SK-N-SH (cell line): ENCODE results near the gene MTCP1. TPM values are rescaled to one million over a fixed set of nuclear protein-coding genes. Genes with fewer than 3 reads are reported as not detected.

Source experiments
- CTCF ChIA-PET: fragments of 300-600, 350-600 bp; formaldehyde crosslinking; extraction: SDS; loops from one replicate; lab custom pipeline; 2021; lab: Yijun Ruan, JAX
- POLR2A ChIA-PET: fragments of 350-600 bp; sonication (Branson Sonifier 250); formaldehyde crosslinking; extraction: SDS; loops from one replicate; lab custom pipeline; 2020; ENCODE audit warnings: antibody characterized with exemption, inconsistent platforms; lab: Yijun Ruan, JAX
- DNase-seq: peaks from one replicate; pipeline ENCODE4 v3.0.0; 2012
- H2AFZ ChIP-seq: fragments of 200-600 bp; sonication (generic); 2 replicates; pipeline ENCODE4 v1.8.1; 2016; ENCODE audit warnings: antibody characterized with exemption, mild to moderate bottlenecking, low read depth
- H3F3A ChIP-seq: fragments of 200-600 bp; sonication (generic); replicated peaks from 2 replicates; pipeline ENCODE3; 2016; ENCODE audit warnings: antibody characterized with exemption, mild to moderate bottlenecking; ENCODE audit not compliant: insufficient read depth
- H3K27ac ChIP-seq, 2 experiments: fragments of 200-500 bp in 1 of 2; fragments of 200-600 bp in 1 of 2; sonication (Bioruptor generic) in 1 of 2; sonication (generic), shearing (Covaris generic) in 1 of 2; 2 replicates each; pipeline versions ENCODE4 v1.5.1 to v1.6.1; 2014 to 2016; ENCODE audit warnings: low read depth in 2 of 2, inconsistent platforms in 1 of 2, low read length in 1 of 2, mild to moderate bottlenecking in 1 of 2, mixed read lengths in 1 of 2
- H3K27me3 ChIP-seq: fragments of 200-600 bp; sonication (generic), shearing (Covaris generic); 2 replicates; pipeline ENCODE4 v1.6.1; 2016; ENCODE audit warnings: mixed run types; ENCODE audit not compliant: insufficient read depth
- H3K36me3 ChIP-seq, 2 experiments: fragments of 200-500 bp in 1 of 2; fragments of 200-600 bp in 1 of 2; sonication (Bioruptor generic) in 1 of 2; sonication (generic) in 1 of 2; replicated peaks in 1 of 2; 2 replicates each; pipeline versions ENCODE3 to v1.5.1; 2014 to 2016; ENCODE audit warnings: low read length in 1 of 2, mild to moderate bottlenecking in 1 of 2; ENCODE audit not compliant: insufficient read depth in 2 of 2, control insufficient read depth in 1 of 2
- H3K4me1 ChIP-seq, 2 experiments: fragments of 200-500 bp in 1 of 2; fragments of 200-600 bp in 1 of 2; sonication (Bioruptor generic) in 1 of 2; sonication (generic), shearing (Covaris generic) in 1 of 2; 2 replicates each; pipeline versions ENCODE4 v1.5.1 to v1.6.1; 2014 to 2016; ENCODE audit warnings: low read depth in 1 of 2, low read length in 1 of 2, mixed run types in 1 of 2; ENCODE audit not compliant: insufficient read depth in 2 of 2, control insufficient read depth in 1 of 2
- H3K4me2 ChIP-seq: fragments of 200-600 bp; sonication (generic), shearing (Covaris generic); 2 replicates; pipeline ENCODE4 v1.6.1; 2017; ENCODE audit warnings: mixed run types
- H3K4me3 ChIP-seq, 2 experiments: fragments of 200-500 bp in 1 of 2; fragments of 200-600 bp in 1 of 2; sonication (Bioruptor generic) in 1 of 2; sonication (generic), shearing (Covaris generic) in 1 of 2; 2 replicates each; pipeline versions ENCODE4 v1.5.1 to v1.8.1; 2014 to 2016; ENCODE audit warnings: low read depth in 2 of 2, inconsistent platforms in 1 of 2, low read length in 1 of 2, mild to moderate bottlenecking in 1 of 2, mixed read lengths in 1 of 2, moderate library complexity in 1 of 2
- H3K79me2 ChIP-seq: fragments of 200-600 bp; sonication (generic); 2 replicates; pipeline ENCODE4 v1.8.1; 2017; ENCODE audit warnings: mild to moderate bottlenecking; ENCODE audit not compliant: insufficient read depth
- H3K9ac ChIP-seq: fragments of 200-600 bp; sonication (generic); 2 replicates; pipeline ENCODE4 v1.6.1; 2017; ENCODE audit warnings: mixed run types
- H3K9me2 ChIP-seq: fragments of 200-600 bp; sonication (generic); 2 replicates; pipeline ENCODE4 v1.6.1; 2017; ENCODE audit warnings: mixed run types
- H3K9me3 ChIP-seq: fragments of 200-600 bp; sonication (generic); 2 replicates; pipeline ENCODE4 v1.6.1; 2017; ENCODE audit warnings: mixed run types, mild to moderate bottlenecking, moderate library complexity
- H4K20me1 ChIP-seq: fragments of 200-600 bp; sonication (generic); 2 replicates; pipeline ENCODE4 v1.6.1; 2017; ENCODE audit warnings: mild to moderate bottlenecking, mixed run types; ENCODE audit not compliant: insufficient read depth
- CTCF ChIP-seq: fragments of 200-600 bp; sonication (generic); IDR thresholded peaks from 2 replicates; pipeline ENCODE4 v1.6.1; 2017; ENCODE audit warnings: antibody characterized with exemption, mild to moderate bottlenecking, moderate library complexity
- ELF1 ChIP-seq: IDR thresholded peaks from 2 replicates; pipeline ENCODE4 v1.4.0; 2012
- FOXJ3 ChIP-seq: sonication (generic); formaldehyde crosslinking; IDR thresholded peaks from 2 replicates; pipeline ENCODE4 v1.5.1; 2020; ENCODE audit warnings: mild to moderate bottlenecking, missing genetic modification reagents
- FOXM1 ChIP-seq: IDR thresholded peaks from 2 replicates; pipeline ENCODE4 v1.4.0; 2012; ENCODE audit warnings: low read depth, mild to moderate bottlenecking
- MXI1 ChIP-seq: IDR thresholded peaks from 2 replicates; pipeline ENCODE4 v1.6.1; 2012; ENCODE audit warnings: mild to moderate bottlenecking, low read depth, low read length, improper control_type of control experiment
- PBX3 ChIP-seq: IDR thresholded peaks from 2 replicates; pipeline ENCODE4; 2012
- RCOR1 ChIP-seq: fragments of 150-350 bp; IDR thresholded peaks from 2 replicates; pipeline ENCODE4 v1.6.1; 2017; ENCODE audit warnings: antibody characterized with exemption, low read length
- SIN3A ChIP-seq: IDR thresholded peaks from 2 replicates; pipeline ENCODE4 v1.6.1; 2012; ENCODE audit warnings: low read depth, mild to moderate bottlenecking, low read length, moderate library complexity, borderline replicate concordance
- TEAD4 ChIP-seq: IDR thresholded peaks from 2 replicates; pipeline ENCODE4 v1.4.0; 2012; ENCODE audit warnings: mild to moderate bottlenecking, borderline replicate concordance; ENCODE audit not compliant: insufficient read depth
- USF2 ChIP-seq: fragments of 150-350 bp; IDR thresholded peaks from 2 replicates; pipeline ENCODE4 v1.6.1; 2017; ENCODE audit warnings: antibody characterized with exemption, low read length, low read depth, borderline replicate concordance
- ZBTB33 ChIP-seq: IDR thresholded peaks from 2 replicates; pipeline ENCODE4 v1.4.0; 2012; ENCODE audit warnings: low read depth, borderline replicate concordance
- WGBS: methylation state at CpG from one replicate; pipeline ENCODE4 v1.1.6; 2017; ENCODE audit warnings: low lambda C conversion rate; 5-methylcytosine and 5-hydroxymethylcytosine counted together
- polyA plus RNA-seq, 3 experiments: library from polyadenylated mRNA; depleted of rRNA; stranded (reverse); fragments of >200 nt; gene quantifications; 2 replicates each; pipeline ENCODE4 v1.2.3, GENCODE V29; 2012

MTCP1 gene
- polyA plus RNA-seq, 1 of the 3 experiments (the other 2 are of a cell fraction), result 3.7 TPM

GRCh38 chrX:155028129-155028528 is 42.8 kb downstream of the MTCP1 start (continued):
- TF ChIP-seq PBX3, result no peak
- TF ChIP-seq ZBTB33, result no peak
- TF ChIP-seq ELF1, result no peak
- TF ChIP-seq FOXJ3 (CRISPR knock-in tag), result no peak
- TF ChIP-seq RCOR1, result no peak
- no peak for TF ChIP-seq SIN3A
- TF ChIP-seq, all 33 proteins: peak for 0

GRCh38 chrX:155027509-155028066 is 43.3 kb downstream of the MTCP1 start:
- H3K4me2 ChIP-seq, result peak overlapping the region; percentile 73
- TF ChIP-seq USF2 (no peak), PBX3 (no peak), CTCF (no peak), MXI1 (no peak), FOXM1 (no peak), RCOR1 (no peak), TEAD4 (no peak)
- H3K9me2 ChIP-seq, result no peaks in the 10 kb centered on the region
- H4K20me1 ChIP-seq, result no peaks in the 10 kb centered on the region
- H3K9ac ChIP-seq, result peak overlapping the region; percentile 88
- WGBS, result 37% methylated on average over 14 of the region's 14 CpGs
- H2AFZ ChIP-seq, result peak overlapping the region; percentile 7; the same call in 1 of the 2 replicates
- ChIA-PET POLR2A (interaction anchor here (1.1 to 1.4 kb wide), 2 partner anchors 10 to 29 kb away, joined by 4 to 5 read pairs; no protein-coding TSS in a partner anchor), CTCF (interaction anchor here (1.3 to 2.4 kb wide), 2 partner anchors 46 to 110 kb away, joined by 3 to 7 read pairs; no protein-coding TSS in a partner anchor)
- no peaks in the 10 kb centered on the region; a peak in 1 of 4 replicates for H3K4me1 ChIP-seq
- peaks cover 44% of the 10 kb centered on the region for H3K79me2 ChIP-seq
- no peak for DNase-seq
- no peaks in the 10 kb centered on the region for H3K9me3 ChIP-seq
- H3K27me3 ChIP-seq, result no peaks in the 10 kb centered on the region
- peak overlapping the region; percentile 64 to 66 for H3K4me3 ChIP-seq
- peak overlapping the region; percentile 91 to 93 for H3K27ac ChIP-seq
- no peaks in the 10 kb centered on the region for H3K36me3 ChIP-seq
- H3F3A ChIP-seq, result peaks cover 4% of the 10 kb centered on the region
